ENCODE data around the gene ELMO1. TPM values are rescaled to one million over a fixed set of nuclear protein-coding genes. Genes with fewer than 3 reads are reported as not detected.

ELMO1 gene
- total RNA-seq, 1 experiment from 2014 or later: 7.8 TPM

GRCh38 chr7:36887969-36888368, 560.7 kb downstream of the ELMO1 start:
- no CpG with 5 or more reads among the region's 2 CpGs for WGBS (ENCODE audit: extremely low coverage, insufficient read length, low lambda C conversion rate)
- Histone ChIP-seq H2AFZ (ENCODE audit: low read length) (no peak overlapping the region), H2AK5ac (ENCODE audit: insufficient read length, low read length) (no peak overlapping the region), H2BK120ac (ENCODE audit: low read depth, low read length, poor library complexity, severe bottlenecking) (no peak overlapping the region), H3K23me2 (ENCODE audit: insufficient read length, low read depth, low read length, poor library complexity, severe bottlenecking) (no peaks in the 10 kb centered on the region), H3K9me3 (ENCODE audit: control insufficient read depth, low read depth, low read length) (no peaks in the 10 kb centered on the region), H3K9ac (ENCODE audit: extremely low read depth, insufficient read length, low read length) (no peak overlapping the region), H2BK15ac (ENCODE audit: low read depth, low read length) (no peak overlapping the region), H3K79me1 (ENCODE audit: insufficient read depth, low read depth, low read length, poor library complexity, severe bottlenecking) (no peaks in the 10 kb centered on the region), H3K4me2 (ENCODE audit: insufficient read depth, insufficient read length, low read length) (no peak overlapping the region), H2BK5ac (ENCODE audit: insufficient read length, low read length) (no peak overlapping the region), H4K91ac (ENCODE audit: insufficient read length, low read depth, low read length) (no peak overlapping the region), H3K4me1 (ENCODE audit: insufficient read depth, low read length) (no peaks in the 10 kb centered on the region), H3K14ac (ENCODE audit: insufficient read depth, low read length) (no peak overlapping the region), H2BK12ac (ENCODE audit: insufficient read length, low read depth, low read length) (no peak overlapping the region), H4K20me1 (ENCODE audit: control insufficient read depth, insufficient read depth, insufficient read length) (no peaks in the 10 kb centered on the region), H4K5ac (ENCODE audit: insufficient read length, low read depth, low read length) (no peak overlapping the region), H2BK20ac (ENCODE audit: low read depth, low read length, poor library complexity, severe bottlenecking) (no peak overlapping the region), H3K4ac (ENCODE audit: low read depth, low read length) (no peak overlapping the region), H3K23ac (ENCODE audit: insufficient read length, low read depth, low read length) (no peak overlapping the region), H3K56ac (ENCODE audit: insufficient read length, low read depth, low read length) (no peak overlapping the region), H4K8ac (replicated peaks; ENCODE audit: insufficient read length, low read depth, low read length) (no peak overlapping the region), H3K27ac (ENCODE audit: insufficient read length, low read depth, low read length) (no peak overlapping the region), H3K27me3 (ENCODE audit: insufficient read depth, low read length) (no peaks in the 10 kb centered on the region), H3K18ac (ENCODE audit: insufficient read length, low read depth, low read length) (no peak overlapping the region), H3K79me2 (ENCODE audit: insufficient read depth, low read length) (no peaks in the 10 kb centered on the region), H3T11ph (ENCODE audit: low read length) (no peak overlapping the region)
- no peak for TF ChIP-seq CTCF (conservative IDR thresholded peaks at IDR 0.05)
- DNase-seq: no peak
- Mint-ChIP-seq H3K4me3 (no peak overlapping the region), H3K9me3 (no peaks in the 10 kb centered on the region), H3K4me1 (no peaks in the 10 kb centered on the region), H3K27me3 (ENCODE audit: low read depth) (no peaks in the 10 kb centered on the region), H3K27ac (no peak overlapping the region), H3K36me3 (ENCODE audit: insufficient read depth in 1 of 3, low read depth in 3 of 3) (no peaks in the 10 kb centered on the region; a peak in 1 of 7 replicates)
